GM18951 (cell line): ENCODE results near the gene ALOX12B.

Experiments used
- POLR2A ChIP-seq: IDR thresholded peaks from 4 replicates; pipeline ENCODE4 v1.6.1; 2011; ENCODE audit warnings: mild to moderate bottlenecking; ENCODE audit not compliant: insufficient read length, insufficient read depth; ENCODE audit errors: extremely low read depth
- in situ Hi-C: fragments of 300-500 bp; cut with MboI; formaldehyde crosslinking; loops from one replicate; pipeline ENCODE4 v1.12.0; 2022; ENCODE audit warnings: low sequenced_read_pairs, mixed read lengths, inconsistent platforms; ENCODE audit not compliant: unreplicated experiment

Gene ALOX12B

GRCh38 chr17:8087075-8087951, at the start of gene ALOX12B:
ALOX12B (minus strand) TSS chr17:8087716; CDS start chr17:8087442, 274 bp downstream.
- TF ChIP-seq POLR2A: no peak
- in situ Hi-C loops: no loop called here

- in situ Hi-C loops: no loop called here
- no peak for TF ChIP-seq POLR2A
Measured at GRCh38 chr17:8133941-8134340, 46.4 kb upstream of the ALOX12B start.

- no peak for TF ChIP-seq POLR2A
- in situ Hi-C loops: no loop called here
Measured at GRCh38 chr17:8133399-8133798, 45.9 kb upstream of the ALOX12B start.

GRCh38 chr17:8131844-8132441, 44.4 kb upstream of the ALOX12B start:
- in situ Hi-C loops: no loop called here
- no peak for TF ChIP-seq POLR2A

- no peak for TF ChIP-seq POLR2A
- in situ Hi-C loops: no loop called here
Measured at GRCh38 chr17:8128125-8128784, 40.7 kb upstream of the ALOX12B start.

GRCh38 chr17:8126491-8127066, 39.1 kb upstream of the ALOX12B start:
- TF ChIP-seq POLR2A: peak; percentile 40
- in situ Hi-C loops: no loop called here

GRCh38 chr17:8125947-8126490, 38.5 kb upstream of the ALOX12B start:
- no peak for TF ChIP-seq POLR2A
- in situ Hi-C loops: no loop called here

GRCh38 chr17:8125154-8125946, 37.8 kb upstream of the ALOX12B start:
- in situ Hi-C loops: no loop called here
- no peak for TF ChIP-seq POLR2A

- TF ChIP-seq POLR2A: no peak
Measured at GRCh38 chr17:8124350-8125153, 37.0 kb upstream of the ALOX12B start.

GRCh38 chr17:8123695-8124349, 36.3 kb upstream of the ALOX12B start, which contains the start of gene HES7:
HES7 (minus strand) TSS chr17:8124106; CDS start chr17:8124084, 22 bp downstream.
- no peak for TF ChIP-seq POLR2A
- in situ Hi-C loops: no loop called here

More at GRCh38 chr17:8124350-8125153, 37.0 kb upstream of the ALOX12B start:
- in situ Hi-C loops: no loop called here
